Thyroid gland (tissue), 4 donors: ENCODE results near the gene EPHA2.
A peak's percentile ranks its signal among the peaks of the same experiment; 100 is the strongest.

Experiments used
- POLR2A ChIP-seq, 2 donors: fragments of 450-650 bp; IDR thresholded peaks; one replicate each; pipeline ENCODE4 v1.6.1; 2017; ENCODE audit warnings: antibody characterized with exemption in 2 of 2, mild to moderate bottlenecking in 2 of 2, moderate library complexity in 1 of 2
- TF ChIP-seq, protein P1 (sequence below), 6 experiments: fragments of 200-600 bp in 3 of 6; fragments of 450-650 bp in 3 of 6; sonication (generic) in 3 of 6; IDR thresholded peaks; one replicate each; pipeline ENCODE4 v1.5.1; 2016 to 2019; ENCODE audit warnings: antibody characterized with exemption in 6 of 6, mild to moderate bottlenecking in 2 of 6, inconsistent platforms in 1 of 6, moderate library complexity in 1 of 6

DNA sequence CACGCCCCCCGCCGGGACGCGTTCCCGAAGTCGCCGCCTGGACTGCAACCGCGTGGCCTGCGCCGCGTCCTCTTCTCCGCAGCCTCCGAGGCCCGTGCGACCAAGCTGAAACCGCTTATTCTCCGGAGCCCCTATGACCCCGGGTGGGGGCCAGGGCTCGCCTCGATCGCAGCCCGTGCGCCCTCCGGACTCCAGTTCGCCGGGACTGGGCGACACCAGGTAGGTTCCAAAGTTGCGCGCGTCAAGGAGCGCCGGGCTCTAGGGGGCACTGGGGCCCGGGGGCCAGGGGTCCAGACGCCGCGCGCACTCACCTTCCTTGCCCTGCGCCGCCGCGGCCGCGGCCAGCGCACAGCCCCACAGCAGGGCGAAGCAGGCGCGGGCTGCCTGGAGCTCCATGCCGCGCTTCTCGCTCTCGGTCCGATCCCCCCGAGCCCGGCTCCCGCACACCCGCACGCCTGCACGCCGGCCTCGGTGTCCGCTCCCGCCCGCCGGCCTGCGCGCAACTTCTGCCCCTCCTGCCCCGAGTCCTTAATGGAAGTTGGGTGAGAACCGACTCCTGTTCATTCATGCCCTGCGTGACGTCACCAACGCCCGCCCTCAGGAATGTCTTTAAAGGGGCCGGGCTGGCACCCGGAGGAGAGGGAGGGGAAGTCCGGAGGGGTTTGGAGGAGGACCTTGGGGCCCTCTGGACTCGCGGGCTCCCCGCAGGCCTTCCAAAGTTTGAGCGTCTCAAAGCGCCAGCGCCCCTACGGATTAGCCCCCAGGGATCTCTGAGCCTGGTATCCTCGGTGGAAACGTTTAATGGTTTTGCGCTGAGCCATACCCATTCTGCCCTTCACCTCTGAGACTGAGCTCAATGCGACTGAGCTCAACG, at the start of gene EPHA2:
- TF ChIP-seq, protein P1, sequence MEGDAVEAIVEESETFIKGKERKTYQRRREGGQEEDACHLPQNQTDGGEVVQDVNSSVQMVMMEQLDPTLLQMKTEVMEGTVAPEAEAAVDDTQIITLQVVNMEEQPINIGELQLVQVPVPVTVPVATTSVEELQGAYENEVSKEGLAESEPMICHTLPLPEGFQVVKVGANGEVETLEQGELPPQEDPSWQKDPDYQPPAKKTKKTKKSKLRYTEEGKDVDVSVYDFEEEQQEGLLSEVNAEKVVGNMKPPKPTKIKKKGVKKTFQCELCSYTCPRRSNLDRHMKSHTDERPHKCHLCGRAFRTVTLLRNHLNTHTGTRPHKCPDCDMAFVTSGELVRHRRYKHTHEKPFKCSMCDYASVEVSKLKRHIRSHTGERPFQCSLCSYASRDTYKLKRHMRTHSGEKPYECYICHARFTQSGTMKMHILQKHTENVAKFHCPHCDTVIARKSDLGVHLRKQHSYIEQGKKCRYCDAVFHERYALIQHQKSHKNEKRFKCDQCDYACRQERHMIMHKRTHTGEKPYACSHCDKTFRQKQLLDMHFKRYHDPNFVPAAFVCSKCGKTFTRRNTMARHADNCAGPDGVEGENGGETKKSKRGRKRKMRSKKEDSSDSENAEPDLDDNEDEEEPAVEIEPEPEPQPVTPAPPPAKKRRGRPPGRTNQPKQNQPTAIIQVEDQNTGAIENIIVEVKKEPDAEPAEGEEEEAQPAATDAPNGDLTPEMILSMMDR (IDR thresholded peaks at IDR 0.05), result peak in 1 of 6 experiments; percentile 16
- peak; percentile 97 to 99 for TF ChIP-seq POLR2A (IDR thresholded peaks at IDR 0.05)
